ENCODE results near the gene ARHGAP22.

ARHGAP22 gene

GRCh38 chr10:48470893-48471805 is 133.7 kb downstream of the ARHGAP22 start:
- Mint-ChIP-seq H3K4me3 (no peak overlapping the region), H3K36me3 (ENCODE audit: low read depth) (no peaks in the 10 kb centered on the region), H3K9me3 (no peaks in the 10 kb centered on the region)

GRCh38 chr10:48470115-48470892 is 134.6 kb downstream of the ARHGAP22 start:
- Mint-ChIP-seq H3K27me3 (ENCODE audit: low read depth) (peaks cover 6% of the 10 kb centered on the region), H3K4me3 (no peak overlapping the region), H3K36me3 (ENCODE audit: low read depth) (no peaks in the 10 kb centered on the region), H3K9me3 (no peaks in the 10 kb centered on the region), H3K27ac (no peak overlapping the region), H3K4me1 (ENCODE audit: low read depth) (peaks cover 2% of the 10 kb centered on the region)

More at GRCh38 chr10:48470893-48471805, 133.7 kb downstream of the ARHGAP22 start:
- Mint-ChIP-seq H3K27ac (no peak overlapping the region), H3K4me1 (ENCODE audit: low read depth) (peaks cover 2% of the 10 kb centered on the region), H3K27me3 (ENCODE audit: low read depth) (peaks cover 11% of the 10 kb centered on the region)

GRCh38 chr10:48469516-48470020 is 135.3 kb downstream of the ARHGAP22 start:
- H3K36me3 Mint-ChIP-seq (ENCODE audit: low read depth) = no peaks in the 10 kb centered on the region
- H3K4me3 Mint-ChIP-seq = no peak overlapping the region
- H3K27me3 Mint-ChIP-seq (ENCODE audit: low read depth) = no peaks in the 10 kb centered on the region
- no peaks in the 10 kb centered on the region for H3K9me3 Mint-ChIP-seq
- H3K27ac Mint-ChIP-seq = no peak overlapping the region
- H3K4me1 Mint-ChIP-seq (ENCODE audit: low read depth) = peaks cover 2% of the 10 kb centered on the region

GRCh38 chr10:48468866-48469511 is 135.9 kb downstream of the ARHGAP22 start:
- no peaks in the 10 kb centered on the region for H3K27me3 Mint-ChIP-seq (ENCODE audit: low read depth)
- H3K36me3 Mint-ChIP-seq (ENCODE audit: low read depth) = no peaks in the 10 kb centered on the region
- peaks cover 2% of the 10 kb centered on the region for H3K4me1 Mint-ChIP-seq (ENCODE audit: low read depth)
- H3K4me3 Mint-ChIP-seq = no peak overlapping the region
- H3K27ac Mint-ChIP-seq = no peak overlapping the region
- no peaks in the 10 kb centered on the region for H3K9me3 Mint-ChIP-seq

- Mint-ChIP-seq H3K27me3 (ENCODE audit: low read depth) (no peaks in the 10 kb centered on the region), H3K9me3 (no peaks in the 10 kb centered on the region), H3K27ac (no peak overlapping the region), H3K4me3 (no peak overlapping the region), H3K4me1 (ENCODE audit: low read depth) (peaks cover 2% of the 10 kb centered on the region), H3K36me3 (ENCODE audit: low read depth) (no peaks in the 10 kb centered on the region)
These were observed 136.6 kb downstream of the ARHGAP22 start for GRCh38 chr10:48468130-48468790.

- H3K36me3 Mint-ChIP-seq (ENCODE audit: low read depth) = no peaks in the 10 kb centered on the region
- no peaks in the 10 kb centered on the region for H3K27me3 Mint-ChIP-seq (ENCODE audit: low read depth)
- peaks cover 2% of the 10 kb centered on the region for H3K4me1 Mint-ChIP-seq (ENCODE audit: low read depth)
- no peaks in the 10 kb centered on the region for H3K9me3 Mint-ChIP-seq
- no peak overlapping the region for H3K27ac Mint-ChIP-seq
- no peak overlapping the region for H3K4me3 Mint-ChIP-seq
These were observed 137.2 kb downstream of the ARHGAP22 start for GRCh38 chr10:48467669-48468068.

- no peak overlapping the region for H3K4me3 Mint-ChIP-seq
- H3K36me3 Mint-ChIP-seq (ENCODE audit: low read depth) = no peaks in the 10 kb centered on the region
- H3K27me3 Mint-ChIP-seq (ENCODE audit: low read depth) = no peaks in the 10 kb centered on the region
These were observed 138.1 kb downstream of the ARHGAP22 start for GRCh38 chr10:48466611-48467240.

GRCh38 chr10:48465860-48466521 is 138.9 kb downstream of the ARHGAP22 start:
- H3K27ac Mint-ChIP-seq = no peak overlapping the region
- no peaks in the 10 kb centered on the region for H3K27me3 Mint-ChIP-seq (ENCODE audit: low read depth)
- peaks cover 2% of the 10 kb centered on the region for H3K4me1 Mint-ChIP-seq (ENCODE audit: low read depth)
- H3K36me3 Mint-ChIP-seq (ENCODE audit: low read depth) = no peaks in the 10 kb centered on the region
- H3K9me3 Mint-ChIP-seq = no peaks in the 10 kb centered on the region
- no peak overlapping the region for H3K4me3 Mint-ChIP-seq

More at GRCh38 chr10:48466611-48467240, 138.1 kb downstream of the ARHGAP22 start:
- H3K27ac Mint-ChIP-seq = no peak overlapping the region
- no peaks in the 10 kb centered on the region for H3K9me3 Mint-ChIP-seq
- H3K4me1 Mint-ChIP-seq (ENCODE audit: low read depth) = peaks cover 2% of the 10 kb centered on the region

GRCh38 chr10:48464871-48465736 is 139.8 kb downstream of the ARHGAP22 start:
- peaks cover 2% of the 10 kb centered on the region for H3K4me1 Mint-ChIP-seq (ENCODE audit: low read depth)
- H3K27ac Mint-ChIP-seq = no peak overlapping the region
- H3K27me3 Mint-ChIP-seq (ENCODE audit: low read depth) = no peaks in the 10 kb centered on the region
- no peaks in the 10 kb centered on the region for H3K36me3 Mint-ChIP-seq (ENCODE audit: low read depth)
- no peak overlapping the region for H3K4me3 Mint-ChIP-seq
- no peaks in the 10 kb centered on the region for H3K9me3 Mint-ChIP-seq

GRCh38 chr10:48464121-48464870 is 140.6 kb downstream of the ARHGAP22 start:
- Mint-ChIP-seq H3K36me3 (ENCODE audit: low read depth) (no peaks in the 10 kb centered on the region), H3K9me3 (no peaks in the 10 kb centered on the region), H3K27me3 (ENCODE audit: low read depth) (no peaks in the 10 kb centered on the region), H3K27ac (no peak overlapping the region), H3K4me3 (no peak overlapping the region), H3K4me1 (ENCODE audit: low read depth) (peaks cover 2% of the 10 kb centered on the region)

GRCh38 chr10:48463318-48464003 is 141.4 kb downstream of the ARHGAP22 start:
- H3K9me3 Mint-ChIP-seq = no peaks in the 10 kb centered on the region
- no peaks in the 10 kb centered on the region for H3K36me3 Mint-ChIP-seq (ENCODE audit: low read depth)
- no peak overlapping the region for H3K27ac Mint-ChIP-seq
- H3K4me1 Mint-ChIP-seq (ENCODE audit: low read depth) = peaks cover 2% of the 10 kb centered on the region
- no peaks in the 10 kb centered on the region for H3K27me3 Mint-ChIP-seq (ENCODE audit: low read depth)
- H3K4me3 Mint-ChIP-seq = no peak overlapping the region
